HG02623 (cell line): ENCODE data around the gene COPZ2.
"Not testable (repeated sequence)": the region's sequence is repeated elsewhere in the genome, so short reads cannot be mapped to it uniquely, and the experiment has no call there.

Experiments used
- ATAC-seq: cut with Tn5 transposase; IDR thresholded peaks from one replicate; pipeline ENCODE4 v1.9.1; 2021; ENCODE audit warnings: moderate library complexity; ENCODE audit not compliant: unreplicated experiment

Gene COPZ2

DNA sequence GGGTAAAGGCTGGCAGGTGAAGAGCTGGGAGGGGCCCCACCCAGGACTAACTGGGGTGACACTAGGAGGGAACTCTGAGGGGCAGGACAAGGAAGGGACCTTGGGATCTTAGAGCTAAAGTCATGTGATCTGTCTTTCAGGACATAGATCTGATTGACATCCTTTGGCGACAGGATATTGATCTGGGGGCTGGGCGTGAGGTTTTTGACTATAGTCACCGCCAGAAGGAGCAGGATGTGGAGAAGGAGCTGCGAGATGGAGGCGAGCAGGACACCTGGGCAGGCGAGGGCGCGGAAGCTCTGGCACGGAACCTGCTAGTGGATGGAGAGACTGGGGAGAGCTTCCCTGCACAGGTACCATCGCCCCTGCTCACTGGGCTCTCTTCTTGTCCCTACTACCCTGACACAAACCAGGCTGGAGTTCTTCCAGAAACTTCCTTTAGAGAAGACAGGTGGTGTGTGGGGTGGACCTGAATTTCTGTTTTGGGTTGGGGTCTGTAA lies 18.7 kb upstream of the COPZ2 start:
- ATAC-seq, result no peak

DNA sequence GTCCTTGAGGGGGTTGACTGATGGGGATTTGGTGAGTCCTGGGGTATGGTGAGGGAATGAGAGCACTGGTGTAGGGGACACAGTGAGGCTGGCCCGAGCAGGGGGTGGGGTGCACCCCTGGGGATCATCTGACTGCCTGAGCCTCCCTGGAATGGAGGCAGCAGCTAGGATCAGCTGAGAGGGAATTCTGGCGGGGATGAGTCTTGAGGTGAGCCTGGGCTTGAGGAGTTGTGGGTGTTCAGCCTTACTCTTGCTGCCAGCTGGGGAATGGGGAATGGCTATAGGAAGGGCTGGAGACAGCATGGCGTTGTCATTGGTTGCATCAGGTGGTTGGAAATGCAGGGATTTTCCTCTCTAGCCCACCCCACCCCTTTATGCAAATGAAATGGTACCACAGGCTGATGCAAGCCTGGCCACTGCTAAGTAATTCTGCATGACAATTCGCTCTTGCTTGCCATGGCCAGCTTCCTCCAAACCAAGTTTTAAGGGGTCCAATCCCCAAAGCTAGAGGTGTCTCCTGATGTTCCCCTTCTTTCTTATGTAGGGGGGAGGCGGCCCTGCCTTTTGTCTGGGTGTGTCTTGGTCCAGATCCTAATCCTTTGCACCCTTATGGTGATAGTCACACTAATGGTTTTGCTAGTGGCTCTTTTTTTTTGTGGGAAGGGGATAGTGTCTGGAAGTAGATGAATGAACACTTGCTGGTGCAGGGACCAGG lies 18.1 kb upstream of the COPZ2 start:
- ATAC-seq, result peak; percentile 49

DNA sequence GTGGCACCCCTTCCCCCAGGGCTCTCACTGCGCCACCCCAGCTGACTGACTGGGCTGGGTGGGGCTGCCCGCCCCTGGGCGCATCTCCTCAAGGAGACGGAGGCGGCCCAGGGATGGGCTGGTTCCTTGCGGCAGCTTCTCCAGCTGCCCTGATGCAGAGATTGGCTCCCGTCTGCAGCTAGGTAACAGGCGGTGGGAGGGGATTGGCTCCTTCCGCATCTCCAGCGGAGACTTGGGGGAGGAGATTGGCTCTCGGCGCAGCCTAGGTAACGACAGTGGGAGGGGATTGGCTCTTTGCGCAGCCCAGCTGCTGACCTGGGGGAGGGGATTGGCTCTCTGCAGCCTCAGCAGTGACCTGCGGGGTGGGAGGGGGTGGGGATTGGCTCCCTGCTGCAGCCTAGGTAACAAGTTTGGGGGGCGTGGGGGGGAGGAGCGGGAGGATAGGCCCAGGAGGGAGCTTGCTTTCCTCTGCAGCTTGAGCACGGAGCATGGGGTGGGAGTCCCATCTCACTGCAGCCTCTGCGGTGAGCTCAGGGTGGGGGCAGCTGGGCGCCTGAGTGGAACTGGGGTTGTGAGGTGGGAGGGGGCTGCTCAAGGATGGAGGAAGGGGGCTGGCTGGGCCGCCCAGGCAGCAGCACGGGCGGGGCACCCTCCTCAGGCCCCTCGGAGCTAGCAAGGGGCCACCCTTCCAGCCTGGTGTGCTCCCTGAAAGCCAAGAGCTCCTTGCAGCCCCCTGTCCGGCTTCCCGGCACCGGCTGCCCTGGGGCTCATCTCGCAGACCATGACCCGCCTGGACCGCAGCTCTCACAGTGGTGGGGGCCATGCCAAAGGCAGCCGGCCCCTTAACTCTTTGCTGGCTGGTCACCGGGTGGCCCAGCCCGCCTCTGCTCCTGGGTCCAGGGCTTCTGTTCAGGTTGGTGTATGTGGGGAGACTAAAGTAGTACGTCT lies 16.9 kb upstream of the COPZ2 start:
- ATAC-seq, result no peak

DNA sequence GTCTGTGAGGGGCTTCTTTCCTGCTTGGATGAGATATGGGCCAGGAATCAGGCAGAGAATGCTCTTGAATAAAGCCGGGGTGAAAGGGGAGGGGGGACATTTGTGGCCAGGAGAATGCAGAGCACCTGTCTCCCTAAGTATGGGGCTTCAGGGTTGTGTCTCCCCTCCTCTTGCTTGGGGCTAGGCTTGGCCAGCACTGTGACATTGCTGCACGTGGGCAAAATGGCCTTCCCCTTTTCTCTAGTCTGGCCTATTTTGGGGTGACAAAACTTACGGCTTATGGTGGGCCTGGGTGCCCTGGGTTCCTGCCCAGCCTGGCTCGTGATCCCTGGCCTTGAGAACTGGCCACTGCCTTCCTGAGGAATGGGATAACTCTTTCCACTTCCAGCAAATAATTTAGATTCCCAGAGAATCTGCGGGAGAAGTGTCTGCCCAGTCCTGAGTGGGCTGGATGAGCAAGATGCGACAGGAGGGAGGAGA lies 16.2 kb upstream of the COPZ2 start:
- ATAC-seq, result no peak

DNA sequence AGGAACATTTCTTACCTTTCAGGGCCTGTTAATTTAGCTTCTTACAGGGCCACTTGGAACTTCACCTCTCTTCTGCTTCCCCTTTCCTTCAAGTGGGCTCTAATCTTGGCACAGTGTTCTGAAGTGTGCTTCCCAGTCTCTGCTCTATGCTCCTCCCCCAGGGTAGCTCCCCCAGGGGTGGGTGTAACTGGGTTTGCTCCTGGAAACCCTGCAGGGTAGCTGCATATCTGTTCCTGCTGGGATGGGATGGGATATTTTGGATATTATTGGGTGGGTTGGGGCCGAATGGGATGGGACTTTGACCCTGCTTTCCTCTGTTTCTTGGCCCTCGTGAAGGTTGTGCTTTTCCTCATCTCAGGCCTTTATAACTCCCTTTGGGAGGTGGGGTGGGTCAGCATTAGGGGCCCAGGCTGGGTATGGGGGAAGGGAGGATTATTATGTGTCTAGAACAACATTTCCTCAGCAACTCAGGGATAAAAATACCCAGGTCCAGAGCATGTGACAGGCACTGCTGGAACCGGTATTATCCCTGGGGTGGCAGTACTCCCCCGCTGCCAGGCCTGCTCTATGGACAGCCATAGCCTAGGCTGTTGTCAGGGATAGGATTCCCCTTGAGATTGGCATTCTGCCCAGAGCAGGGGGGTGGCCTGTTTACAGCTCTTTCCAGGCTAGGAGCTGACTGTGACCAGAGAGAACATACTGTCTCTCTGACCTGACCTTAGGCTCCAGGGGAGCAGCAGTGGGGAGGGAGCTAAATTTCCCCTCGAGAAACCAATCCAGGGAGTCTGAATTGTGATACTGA lies 15.6 kb upstream of the COPZ2 start:
- no peak for ATAC-seq

DNA sequence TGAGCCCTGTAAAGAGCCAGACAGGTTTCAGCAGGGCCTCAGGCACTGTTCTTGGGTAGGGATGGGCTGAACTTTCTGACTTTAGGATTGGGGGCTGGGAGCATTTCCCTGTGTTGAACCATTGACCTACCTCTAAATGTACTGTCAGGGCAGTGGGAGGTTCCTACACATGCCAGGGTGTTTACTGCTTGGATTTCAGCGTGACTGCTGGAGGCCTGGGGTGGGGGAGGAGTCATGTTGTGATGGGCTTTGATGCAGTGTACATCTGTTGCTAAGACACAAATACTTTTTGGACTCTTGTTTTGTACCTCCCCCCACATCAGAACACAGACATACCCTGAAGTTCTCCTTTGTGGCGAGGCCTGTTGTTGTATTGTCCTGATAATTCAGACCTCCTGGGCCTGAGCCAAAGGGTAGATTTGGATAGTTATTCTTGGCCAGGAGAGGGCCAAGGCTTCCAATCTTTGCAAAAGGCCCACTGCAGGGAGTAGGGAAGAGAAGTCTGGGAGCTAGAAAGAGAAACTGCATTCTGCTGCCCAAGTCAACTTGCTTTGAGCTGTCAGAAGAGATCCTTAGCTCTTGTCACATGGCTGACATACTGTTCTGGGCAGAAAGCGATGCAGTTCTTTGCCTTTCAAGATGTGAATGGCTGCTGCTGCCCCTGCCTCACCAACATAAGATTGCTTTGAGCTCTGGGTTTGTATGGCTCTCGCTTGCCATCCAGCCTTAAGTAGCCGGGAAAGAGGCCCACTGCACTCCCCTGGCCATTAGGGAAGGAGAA lies 14.3 kb upstream of the COPZ2 start:
- ATAC-seq, result no peak

DNA sequence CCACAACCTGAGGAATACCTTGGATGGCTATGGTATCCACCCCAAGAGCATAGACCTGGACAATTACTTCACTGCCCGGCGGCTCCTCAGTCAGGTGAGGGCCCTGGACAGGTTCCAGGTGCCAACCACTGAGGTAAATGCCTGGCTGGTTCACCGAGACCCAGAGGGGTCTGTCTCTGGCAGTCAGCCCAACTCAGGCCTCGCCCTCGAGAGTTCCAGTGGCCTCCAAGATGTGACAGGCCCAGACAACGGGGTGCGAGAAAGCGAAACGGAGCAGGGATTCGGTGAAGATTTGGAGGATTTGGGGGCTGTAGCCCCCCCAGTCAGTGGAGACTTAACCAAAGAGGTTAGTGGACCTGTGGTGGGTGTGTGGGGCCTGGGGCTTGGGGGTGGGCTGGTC lies 13.7 kb upstream of the COPZ2 start:
- no peak for ATAC-seq

DNA sequence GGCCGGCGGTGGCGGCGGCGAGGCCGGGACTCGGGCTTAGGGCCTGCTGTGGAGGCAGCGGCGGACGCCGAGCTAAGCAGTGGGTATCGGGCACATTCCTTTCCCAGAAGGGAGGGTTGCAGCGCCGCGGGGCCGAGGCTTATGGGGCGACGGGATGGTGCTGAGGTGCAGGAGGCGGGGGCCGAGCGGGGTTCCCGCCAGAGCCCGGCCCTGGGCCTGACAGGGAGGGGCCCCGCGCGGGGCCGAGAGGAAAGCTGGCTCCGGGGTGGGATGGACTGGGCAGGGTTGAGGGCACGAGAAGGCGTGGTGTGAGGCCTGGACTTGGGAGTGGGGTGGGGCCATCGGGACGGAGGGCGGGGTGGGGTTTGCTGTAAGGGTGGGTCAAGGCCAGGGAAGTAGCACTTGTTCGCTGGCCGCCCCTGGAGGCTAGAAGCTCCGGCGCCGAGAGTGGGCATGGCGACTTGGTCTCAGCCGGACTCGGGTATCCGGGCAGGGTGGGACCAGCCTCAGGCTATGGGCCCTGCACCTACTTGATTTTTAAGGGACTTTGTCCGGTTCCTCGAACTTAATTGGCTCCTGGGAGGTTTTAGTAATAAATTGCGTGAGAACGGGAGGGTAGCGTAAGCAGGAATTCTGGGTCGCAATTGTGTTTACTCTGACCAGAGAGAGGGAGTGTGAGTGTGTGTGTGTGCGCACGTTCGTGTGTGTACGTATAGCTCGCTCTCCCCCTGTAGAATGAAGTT lies 11.0 kb upstream of the COPZ2 start:
- peak; percentile 29 for ATAC-seq

DNA sequence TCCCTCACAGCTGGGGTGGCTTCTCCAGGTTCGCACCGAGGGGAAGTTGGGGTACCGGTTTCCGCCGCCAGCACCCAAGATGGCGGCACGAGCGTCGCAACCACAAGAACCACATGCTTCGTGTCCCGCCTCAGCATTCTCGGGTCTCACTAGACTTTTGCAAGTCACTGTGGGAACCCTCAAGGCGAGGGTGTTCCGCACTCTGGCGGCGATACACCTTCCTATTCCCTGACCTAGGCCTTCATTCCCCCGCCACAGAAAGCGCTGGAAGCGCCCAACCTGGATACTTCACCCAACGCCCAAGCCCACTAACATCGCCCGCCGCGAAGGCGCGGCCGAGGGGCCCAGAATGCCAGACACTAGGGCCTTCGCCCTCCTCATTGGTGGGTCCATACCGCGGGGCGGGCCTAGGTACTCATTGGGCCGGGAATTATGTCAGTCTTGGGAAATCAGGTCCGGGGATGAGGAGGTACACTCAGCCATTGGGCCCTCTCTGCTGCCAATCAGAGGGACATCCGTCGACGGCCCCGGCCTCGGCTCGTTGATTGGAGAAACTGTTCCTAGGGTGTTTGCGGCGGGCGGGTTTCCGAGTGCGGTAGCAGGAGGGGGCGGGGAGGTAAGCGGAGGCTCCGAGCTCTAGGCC lies 10.3 kb upstream of the COPZ2 start, which contains the start of gene NFE2L1:
Gene NFE2L1 (plus strand): TSS at position 619 of the 643 bp plus-strand sequence. CDS start 2,760 bp downstream, outside the sequence.
- peak; percentile 88 for ATAC-seq

DNA sequence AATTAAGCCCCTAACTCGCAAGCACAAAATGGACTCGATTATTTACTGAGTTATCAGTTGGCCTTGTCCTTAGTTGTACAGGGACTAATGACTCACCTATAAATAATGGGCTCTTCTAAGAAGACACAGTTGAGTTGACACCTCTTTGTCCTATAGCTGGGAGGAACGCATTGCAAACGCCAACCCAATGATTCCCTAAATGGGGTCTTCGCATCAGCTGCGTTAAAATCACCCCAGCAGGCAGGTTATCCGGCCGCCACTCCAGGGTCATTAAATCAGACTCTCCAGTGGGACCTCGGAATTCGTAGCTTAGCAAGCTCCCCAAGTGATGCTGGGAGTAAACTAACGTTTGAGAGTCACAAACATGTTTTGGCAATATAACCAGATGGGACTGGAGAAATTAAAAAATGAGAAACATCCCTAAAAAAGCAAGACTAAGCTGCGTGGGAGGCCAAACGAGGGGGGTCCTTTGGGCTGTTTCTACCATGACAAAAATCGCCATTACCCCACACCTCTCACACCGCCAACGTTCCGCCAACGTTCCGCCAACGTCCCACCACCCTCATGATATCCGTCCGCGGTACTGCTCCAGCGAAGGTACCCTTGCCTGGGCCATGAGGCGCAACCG lies 9.6 kb upstream of the COPZ2 start:
- ATAC-seq, result no peak

DNA sequence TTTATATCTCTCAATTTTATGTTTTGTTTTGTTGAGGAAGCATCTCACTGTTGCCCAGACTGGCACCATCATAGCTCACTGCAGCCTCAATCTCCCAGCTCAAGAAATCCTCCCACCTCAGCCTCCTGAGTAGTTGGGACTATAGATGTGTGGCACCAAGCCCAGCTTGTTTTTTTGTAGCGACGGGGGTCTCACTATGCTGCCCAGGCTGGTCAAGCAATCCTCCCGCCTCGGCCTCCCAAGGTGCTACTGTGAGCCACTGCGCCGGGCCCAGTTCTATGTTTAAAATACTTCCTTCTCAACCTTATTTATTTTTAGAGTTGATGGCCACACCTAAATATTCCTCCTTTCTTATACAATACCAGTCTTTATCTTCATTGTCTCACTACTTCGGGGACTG lies 8.7 kb upstream of the COPZ2 start:
- no peak for ATAC-seq

DNA sequence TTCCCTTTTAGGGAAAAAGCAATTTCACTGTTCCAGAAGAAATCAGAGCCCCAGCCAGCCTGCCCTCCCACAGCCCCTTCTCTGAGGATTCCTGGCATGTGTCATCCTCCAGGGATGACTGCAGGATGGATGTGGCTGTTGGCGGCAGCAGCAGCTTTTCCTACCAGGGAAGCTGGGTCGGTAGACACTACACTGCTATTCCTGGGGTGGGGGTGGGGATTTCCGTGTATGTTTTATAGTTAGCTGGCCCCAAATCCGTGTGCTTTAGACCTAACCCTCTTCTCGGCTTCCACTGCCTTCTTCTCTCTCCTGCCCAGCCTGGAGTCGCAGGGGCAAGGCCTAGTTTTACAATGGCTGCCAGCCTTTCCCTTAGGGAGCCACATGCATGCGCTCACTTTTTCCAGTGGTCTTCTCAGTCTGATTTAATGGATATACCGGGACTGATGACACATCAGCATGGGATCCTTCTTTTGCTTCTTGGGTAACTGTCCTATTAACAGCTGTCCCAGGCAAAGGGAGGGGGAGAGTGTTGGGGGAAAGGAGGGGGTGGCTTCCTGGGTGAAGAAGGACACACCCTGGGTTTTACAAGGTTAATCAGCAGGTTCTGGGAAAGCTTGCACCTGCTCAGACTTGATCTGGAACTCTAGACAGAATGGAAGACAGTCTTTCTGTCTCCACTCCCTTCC lies 7.9 kb upstream of the COPZ2 start:
- no peak for ATAC-seq

DNA sequence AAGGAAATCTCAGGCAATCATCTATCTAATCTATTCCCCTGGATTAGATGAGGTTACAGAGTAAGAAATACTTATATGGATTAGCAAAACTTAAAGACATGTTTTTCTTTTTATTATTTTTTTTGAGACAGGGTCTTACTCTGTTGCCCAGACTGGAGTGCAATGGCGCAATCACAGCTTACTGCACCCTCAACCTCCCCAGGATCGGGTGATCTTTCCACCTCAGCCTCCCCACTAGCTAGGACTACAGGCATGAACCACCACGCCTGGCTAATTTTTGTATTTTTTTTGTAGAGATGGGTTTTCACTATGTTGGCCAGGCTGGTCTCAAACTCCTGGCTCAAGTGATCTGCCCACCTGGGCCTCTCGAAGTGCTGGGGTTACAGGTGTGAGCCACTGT lies 7.3 kb upstream of the COPZ2 start:
- ATAC-seq, result no peak

DNA sequence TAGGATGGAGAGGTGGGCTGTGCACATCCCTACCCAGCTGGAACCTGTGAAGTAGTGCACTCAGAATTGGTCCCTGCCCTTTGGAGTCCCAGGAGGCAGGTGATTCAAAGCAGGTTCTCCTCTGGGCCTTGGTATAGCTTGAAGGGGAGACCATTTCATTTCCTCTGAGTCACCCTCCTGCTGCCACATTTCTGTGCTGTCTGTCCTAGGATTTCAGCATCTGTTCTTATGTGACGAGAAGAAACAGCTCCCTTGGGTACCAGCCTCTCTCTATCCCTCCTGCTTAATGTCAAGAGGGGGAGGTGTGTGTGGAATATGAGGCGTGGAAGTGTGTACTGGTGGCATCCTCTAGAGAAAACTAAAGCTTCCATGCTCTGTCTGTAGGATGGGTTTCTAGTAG lies 5.6 kb upstream of the COPZ2 start:
- no peak for ATAC-seq

DNA sequence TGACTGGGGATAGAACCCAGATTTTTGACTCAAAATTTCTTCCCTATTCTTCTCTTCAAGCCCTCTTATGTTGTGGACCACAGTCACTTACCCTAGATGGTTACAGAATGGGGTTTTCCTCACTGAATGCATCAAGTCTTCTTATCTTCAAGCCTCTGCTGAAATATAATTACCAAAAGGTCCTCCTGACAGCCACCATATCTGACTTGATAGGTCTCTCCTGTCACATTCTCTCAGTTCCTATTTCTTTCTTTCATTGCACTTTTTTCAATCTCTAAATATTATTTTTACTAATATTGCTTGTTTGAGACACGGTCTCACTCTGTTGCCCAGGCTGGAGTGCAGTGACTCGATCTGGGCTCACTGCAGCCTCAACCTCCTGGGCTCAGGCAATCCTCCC lies 1.1 kb upstream of the COPZ2 start:
- no peak for ATAC-seq

DNA sequence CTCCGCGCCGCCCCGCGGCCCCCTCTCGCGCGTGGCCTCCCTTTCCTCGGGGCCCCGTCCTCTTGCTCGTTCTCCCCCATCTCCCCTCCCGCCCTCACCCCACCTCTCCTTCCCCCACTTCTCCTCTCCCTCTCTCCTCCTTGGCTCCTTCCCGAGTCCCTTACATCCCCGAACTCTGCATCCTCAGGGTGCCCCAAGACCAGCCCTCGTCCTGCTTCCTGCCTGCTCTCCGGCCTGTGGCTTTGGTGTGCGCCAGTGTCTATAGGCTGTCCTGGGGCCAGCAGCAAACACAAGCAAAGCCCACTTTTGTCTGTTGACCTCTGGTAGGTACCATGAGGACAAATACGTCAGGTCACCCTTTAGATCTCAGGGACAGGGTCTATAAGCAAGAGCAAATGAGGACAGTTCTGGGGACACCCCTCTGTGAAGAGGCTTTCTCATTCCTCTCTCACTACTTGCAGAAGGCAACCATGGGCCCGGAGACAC lies 284 bp upstream of the COPZ2 start:
- no peak for ATAC-seq

DNA sequence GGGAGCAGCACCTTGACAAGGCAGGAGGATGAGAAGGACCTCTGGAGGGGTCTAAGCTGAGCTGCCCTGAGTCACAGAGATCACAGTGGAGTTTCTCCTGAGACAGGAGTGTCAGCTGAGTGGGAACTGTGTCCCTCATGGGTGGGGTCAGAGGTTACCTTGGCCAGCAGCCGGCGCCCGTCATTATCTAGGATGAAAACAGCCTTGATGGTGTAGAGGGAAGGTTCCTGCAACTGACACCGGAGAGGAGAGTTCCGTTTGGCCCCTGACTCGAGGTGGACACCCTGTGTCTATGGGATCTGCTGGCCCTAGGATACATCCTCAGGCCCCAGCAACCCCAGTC lies 933 bp downstream of the COPZ2 start:
- no peak for ATAC-seq

DNA sequence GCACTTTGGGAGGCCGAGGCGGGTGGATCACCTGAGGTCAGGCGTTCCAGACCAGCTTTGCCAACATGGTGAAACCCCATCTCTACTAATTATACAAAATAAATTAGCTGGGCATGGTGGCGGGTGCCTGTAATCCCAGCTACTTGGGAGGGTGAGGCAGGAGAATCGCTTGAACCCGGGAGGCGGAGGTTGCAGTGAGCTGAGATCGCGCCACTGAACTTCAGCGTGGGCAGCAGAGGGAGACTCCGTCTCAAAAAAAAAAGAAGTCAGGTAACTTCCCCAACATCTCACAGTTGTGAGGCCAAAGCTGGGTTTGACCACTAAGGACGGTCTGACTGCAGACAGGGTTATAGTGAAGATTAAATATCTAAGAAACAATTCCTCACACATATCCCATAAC lies 2.9 kb downstream of the COPZ2 start:
- ATAC-seq, result not testable (repeated sequence)
